ENCODE data around the gene PDLIM3. TPM values are rescaled to one million over a fixed set of nuclear protein-coding genes. Genes with fewer than 3 reads are reported as not detected.

PDLIM3 gene
- total and polyA plus RNA-seq, 2 of the 13 experiments (the other 11 are each of a cell fraction or from before 2014, with no cell fraction given), result 5.9 to 14.0 TPM

DNA sequence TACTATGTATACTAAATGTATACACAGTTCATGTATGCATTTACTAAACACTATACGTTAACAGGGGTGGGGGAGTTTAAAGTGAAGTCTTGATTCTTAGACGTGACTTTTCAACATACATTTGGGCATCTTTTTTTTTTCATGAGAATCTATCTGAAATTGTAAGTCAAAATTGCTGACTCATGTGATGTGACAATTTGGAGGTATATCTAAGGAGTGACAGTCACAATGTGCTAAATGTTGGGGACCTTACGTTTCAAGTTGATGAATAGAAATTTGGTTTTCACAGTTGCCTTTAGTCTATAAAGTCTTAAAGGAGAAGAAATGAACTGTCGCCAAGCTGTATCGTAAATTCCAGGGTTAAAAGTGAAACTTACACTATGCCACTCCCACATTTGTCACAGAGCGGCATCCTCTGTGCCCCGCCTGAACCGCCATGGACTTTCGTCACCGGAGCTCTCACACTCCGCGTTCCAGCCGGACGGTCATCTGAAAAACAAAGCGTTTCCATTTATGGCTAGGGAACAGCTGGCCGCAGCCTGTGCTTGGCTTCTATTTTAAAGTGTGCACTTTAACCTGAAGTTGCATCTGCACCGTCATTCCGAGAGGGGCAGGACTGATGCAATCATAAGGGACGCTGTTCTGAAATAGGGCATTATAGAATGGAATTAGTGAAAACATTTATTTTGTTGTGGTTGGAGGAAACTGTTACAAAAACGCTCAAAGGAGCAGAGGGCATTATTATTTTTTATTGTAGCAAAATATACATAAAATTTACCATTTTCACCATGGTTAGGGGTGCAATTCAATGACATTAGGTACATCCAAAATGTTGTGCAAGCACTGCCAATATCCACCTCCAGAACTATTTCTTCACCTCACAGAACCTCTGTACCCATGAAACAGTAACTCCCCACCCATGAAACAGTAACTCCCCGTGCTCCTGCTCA lies 30.9 kb downstream of the PDLIM3 start (continued):
- TF ChIP-seq MTF1 (CRISPR knock-in tag; IDR thresholded peaks at IDR 0.05) (no peak), ZNF772 (CRISPR knock-in tag; IDR thresholded peaks at IDR 0.05) (no peak), TGIF2 (CRISPR knock-in tag; IDR thresholded peaks at IDR 0.05) (0 out of 2 replicates have a peak, but pooled peaks have one; percentile 22), ZIK1 (CRISPR knock-in tag; IDR thresholded peaks at IDR 0.05; ENCODE audit: borderline replicate concordance, low read depth) (no peak), ZNF577 (CRISPR knock-in tag; IDR thresholded peaks at IDR 0.05; ENCODE audit: borderline replicate concordance, low read depth) (no peak), ZZZ3 (CRISPR knock-in tag; IDR thresholded peaks at IDR 0.05; ENCODE audit: borderline replicate concordance) (no peak), ZNF563 (CRISPR knock-in tag; IDR thresholded peaks at IDR 0.05) (no peak), MXI1 (IDR thresholded peaks at IDR 0.05; ENCODE audit: borderline replicate concordance, low read depth, low read length) (peak; percentile 75; the same call in 1 of the 3 replicates), SMARCE1 (IDR thresholded peaks at IDR 0.05; ENCODE audit: borderline replicate concordance) (no peak), ZNF747 (CRISPR knock-in tag; IDR thresholded peaks at IDR 0.05; ENCODE audit: borderline replicate concordance) (no peak), SMAD9 (CRISPR knock-in tag; IDR thresholded peaks at IDR 0.05) (no peak), TBX3 (IDR thresholded peaks at IDR 0.05; ENCODE audit: borderline replicate concordance) (peak; percentile 41; the same call in 1 of the 2 replicates), ZNF33B (CRISPR knock-in tag; IDR thresholded peaks at IDR 0.05) (no peak), ZNF468 (CRISPR knock-in tag; IDR thresholded peaks at IDR 0.05) (no peak), RFXANK (CRISPR knock-in tag; IDR thresholded peaks at IDR 0.05) (no peak), PHF8 (CRISPR knock-in tag; IDR thresholded peaks at IDR 0.05) (no peak), KDM2A (CRISPR knock-in tag; IDR thresholded peaks at IDR 0.05; ENCODE audit: borderline replicate concordance, low read depth) (peak; percentile 82), BHLHE40 (IDR thresholded peaks at IDR 0.05; ENCODE audit: low read length) (peak; percentile 11; the same call in 1 of the 2 replicates), THYN1 (CRISPR knock-in tag; IDR thresholded peaks at IDR 0.05; ENCODE audit: borderline replicate concordance, low read depth) (no peak), ZNF263 (CRISPR knock-in tag; IDR thresholded peaks at IDR 0.05) (no peak), ZNF572 (CRISPR knock-in tag; IDR thresholded peaks at IDR 0.05) (no peak)
- TF ChIP-seq, protein P1, sequence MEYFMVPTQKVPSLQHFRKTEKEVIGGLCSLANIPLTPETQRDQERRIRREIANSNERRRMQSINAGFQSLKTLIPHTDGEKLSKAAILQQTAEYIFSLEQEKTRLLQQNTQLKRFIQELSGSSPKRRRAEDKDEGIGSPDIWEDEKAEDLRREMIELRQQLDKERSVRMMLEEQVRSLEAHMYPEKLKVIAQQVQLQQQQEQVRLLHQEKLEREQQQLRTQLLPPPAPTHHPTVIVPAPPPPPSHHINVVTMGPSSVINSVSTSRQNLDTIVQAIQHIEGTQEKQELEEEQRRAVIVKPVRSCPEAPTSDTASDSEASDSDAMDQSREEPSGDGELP (IDR thresholded peaks at IDR 0.05; ENCODE audit: borderline replicate concordance, low read depth), result peak; percentile 98
- TF ChIP-seq, protein P2, sequence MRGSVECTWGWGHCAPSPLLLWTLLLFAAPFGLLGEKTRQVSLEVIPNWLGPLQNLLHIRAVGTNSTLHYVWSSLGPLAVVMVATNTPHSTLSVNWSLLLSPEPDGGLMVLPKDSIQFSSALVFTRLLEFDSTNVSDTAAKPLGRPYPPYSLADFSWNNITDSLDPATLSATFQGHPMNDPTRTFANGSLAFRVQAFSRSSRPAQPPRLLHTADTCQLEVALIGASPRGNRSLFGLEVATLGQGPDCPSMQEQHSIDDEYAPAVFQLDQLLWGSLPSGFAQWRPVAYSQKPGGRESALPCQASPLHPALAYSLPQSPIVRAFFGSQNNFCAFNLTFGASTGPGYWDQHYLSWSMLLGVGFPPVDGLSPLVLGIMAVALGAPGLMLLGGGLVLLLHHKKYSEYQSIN (CRISPR knock-in tag; IDR thresholded peaks at IDR 0.05; ENCODE audit: borderline replicate concordance), result no peak
- TF ChIP-seq, protein P3, sequence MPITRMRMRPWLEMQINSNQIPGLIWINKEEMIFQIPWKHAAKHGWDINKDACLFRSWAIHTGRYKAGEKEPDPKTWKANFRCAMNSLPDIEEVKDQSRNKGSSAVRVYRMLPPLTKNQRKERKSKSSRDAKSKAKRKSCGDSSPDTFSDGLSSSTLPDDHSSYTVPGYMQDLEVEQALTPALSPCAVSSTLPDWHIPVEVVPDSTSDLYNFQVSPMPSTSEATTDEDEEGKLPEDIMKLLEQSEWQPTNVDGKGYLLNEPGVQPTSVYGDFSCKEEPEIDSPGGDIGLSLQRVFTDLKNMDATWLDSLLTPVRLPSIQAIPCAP (CRISPR knock-in tag; IDR thresholded peaks at IDR 0.05; ENCODE audit: low read depth), result no peak
- TF ChIP-seq, protein P4, sequence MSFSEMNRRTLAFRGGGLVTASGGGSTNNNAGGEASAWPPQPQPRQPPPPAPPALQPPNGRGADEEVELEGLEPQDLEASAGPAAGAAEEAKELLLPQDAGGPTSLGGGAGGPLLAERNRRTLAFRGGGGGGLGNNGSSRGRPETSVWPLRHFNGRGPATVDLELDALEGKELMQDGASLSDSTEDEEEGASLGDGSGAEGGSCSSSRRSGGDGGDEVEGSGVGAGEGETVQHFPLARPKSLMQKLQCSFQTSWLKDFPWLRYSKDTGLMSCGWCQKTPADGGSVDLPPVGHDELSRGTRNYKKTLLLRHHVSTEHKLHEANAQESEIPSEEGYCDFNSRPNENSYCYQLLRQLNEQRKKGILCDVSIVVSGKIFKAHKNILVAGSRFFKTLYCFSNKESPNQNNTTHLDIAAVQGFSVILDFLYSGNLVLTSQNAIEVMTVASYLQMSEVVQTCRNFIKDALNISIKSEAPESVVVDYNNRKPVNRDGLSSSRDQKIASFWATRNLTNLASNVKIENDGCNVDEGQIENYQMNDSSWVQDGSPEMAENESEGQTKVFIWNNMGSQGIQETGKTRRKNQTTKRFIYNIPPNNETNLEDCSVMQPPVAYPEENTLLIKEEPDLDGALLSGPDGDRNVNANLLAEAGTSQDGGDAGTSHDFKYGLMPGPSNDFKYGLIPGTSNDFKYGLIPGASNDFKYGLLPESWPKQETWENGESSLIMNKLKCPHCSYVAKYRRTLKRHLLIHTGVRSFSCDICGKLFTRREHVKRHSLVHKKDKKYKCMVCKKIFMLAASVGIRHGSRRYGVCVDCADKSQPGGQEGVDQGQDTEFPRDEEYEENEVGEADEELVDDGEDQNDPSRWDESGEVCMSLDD (CRISPR knock-in tag; IDR thresholded peaks at IDR 0.05; ENCODE audit: borderline replicate concordance), result no peak
